Mucosa of stomach (tissue), 1 donor: Measurements from ENCODE around the gene C3orf33.
"Not testable (repeated sequence)": the region's sequence is repeated elsewhere in the genome, so short reads cannot be mapped to it uniquely, and the experiment has no call there.

Experiments
- H3K27me3 ChIP-seq: one replicate; pipeline ENCODE4 v1.7.0; 2013; ENCODE audit warnings: mild to moderate bottlenecking, low read length; ENCODE audit not compliant: control insufficient read depth, insufficient read depth
- H3K36me3 ChIP-seq: one replicate; pipeline ENCODE4 v1.7.0; 2013; ENCODE audit warnings: low read length; ENCODE audit not compliant: control insufficient read depth, insufficient read depth
- H3K4me1 ChIP-seq: one replicate; pipeline ENCODE4 v1.7.0; 2013; ENCODE audit warnings: mild to moderate bottlenecking, low read length; ENCODE audit not compliant: control insufficient read depth, insufficient read depth
- H3K4me3 ChIP-seq: one replicate; pipeline ENCODE4 v1.7.0; 2013; ENCODE audit warnings: low read length
- H3K9ac ChIP-seq: one replicate; pipeline ENCODE4 v1.7.0; 2013; ENCODE audit warnings: mild to moderate bottlenecking, low read length, moderate library complexity
- H3K9me3 ChIP-seq: one replicate; pipeline ENCODE4 v1.7.0; 2013; ENCODE audit warnings: mild to moderate bottlenecking, low read length, moderate library complexity; ENCODE audit not compliant: control insufficient read depth
- donor health status: Pancreatic carcinoma.

Gene C3orf33

DNA sequence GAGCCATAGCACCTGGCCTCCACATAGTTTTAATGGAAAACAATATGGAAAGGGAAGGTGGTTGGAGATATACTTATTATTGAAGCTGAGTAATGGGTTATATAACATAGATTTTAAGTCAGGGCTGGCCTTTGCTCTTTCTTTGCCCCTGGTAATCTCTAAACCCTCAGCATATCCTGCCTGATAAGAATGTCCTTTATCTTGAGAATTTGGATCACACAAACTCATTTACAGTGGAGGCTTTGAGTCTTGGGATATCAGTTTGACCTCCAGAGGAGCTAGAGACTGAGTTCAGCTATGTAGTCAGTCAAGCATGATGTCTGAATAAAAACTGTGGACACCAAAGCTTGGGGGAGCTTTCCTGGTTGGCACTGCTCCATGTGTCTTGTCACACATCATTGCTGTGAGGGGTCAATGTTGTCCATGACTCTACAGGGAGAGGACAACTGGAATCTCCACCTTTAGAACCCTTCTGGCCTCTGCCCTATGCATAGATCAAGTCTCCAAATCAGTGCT lies 9.0 kb upstream of the C3orf33 start:
- no peaks in the 10 kb centered on the region for H3K4me1 ChIP-seq
- H3K4me3 ChIP-seq, result no peak overlapping the region
- H3K9ac ChIP-seq, result no peak overlapping the region
- no peaks in the 10 kb centered on the region for H3K36me3 ChIP-seq
- no peaks in the 10 kb centered on the region for H3K27me3 ChIP-seq
- no peaks in the 10 kb centered on the region for H3K9me3 ChIP-seq

DNA sequence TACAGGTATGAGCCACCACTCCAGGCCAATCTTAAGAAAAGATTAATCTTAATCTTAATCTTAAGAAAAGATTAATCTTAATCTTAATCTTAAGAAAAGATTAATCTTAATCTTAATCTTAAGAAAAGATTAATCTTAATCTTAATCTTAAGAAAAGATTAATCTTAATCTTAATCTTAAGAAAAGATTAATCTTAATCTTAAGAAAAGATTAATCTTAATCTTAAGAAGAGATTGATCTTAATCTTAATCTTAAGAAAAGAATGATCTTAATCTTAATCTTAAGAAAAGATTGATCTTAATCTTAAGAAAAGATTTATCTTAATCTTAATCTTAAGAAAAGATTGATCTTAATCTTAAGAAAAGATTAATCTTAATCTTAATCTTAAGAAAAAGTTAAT lies 7.1 kb upstream of the C3orf33 start:
- H3K9me3 ChIP-seq, H3K9ac ChIP-seq, H3K27me3 ChIP-seq, H3K36me3 ChIP-seq, H3K4me1 ChIP-seq, H3K4me3 ChIP-seq: not testable (repeated sequence)

DNA sequence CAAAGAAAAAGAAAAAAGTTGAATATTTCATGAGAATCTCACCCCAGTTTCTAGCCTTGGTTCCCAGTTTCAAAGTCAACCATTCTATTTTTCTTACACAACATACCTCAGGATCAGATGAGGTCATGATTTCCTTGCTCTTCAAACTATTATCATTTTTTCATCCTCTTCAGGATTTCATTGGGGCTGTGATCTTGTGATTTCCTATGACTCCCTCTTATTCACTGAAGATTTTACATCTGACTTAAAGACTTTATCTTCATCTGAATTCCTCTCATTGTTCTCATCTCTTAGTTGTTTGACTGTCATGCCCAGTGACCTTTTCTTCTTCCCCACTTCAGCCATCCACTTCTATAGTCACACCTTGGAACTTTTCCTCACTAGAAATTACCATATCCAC lies 3.1 kb upstream of the C3orf33 start:
- Histone ChIP-seq H3K9ac (no peak overlapping the region), H3K36me3 (no peaks in the 10 kb centered on the region), H3K4me1 (no peaks in the 10 kb centered on the region), H3K27me3 (no peaks in the 10 kb centered on the region), H3K9me3 (no peaks in the 10 kb centered on the region), H3K4me3 (no peak overlapping the region)

DNA sequence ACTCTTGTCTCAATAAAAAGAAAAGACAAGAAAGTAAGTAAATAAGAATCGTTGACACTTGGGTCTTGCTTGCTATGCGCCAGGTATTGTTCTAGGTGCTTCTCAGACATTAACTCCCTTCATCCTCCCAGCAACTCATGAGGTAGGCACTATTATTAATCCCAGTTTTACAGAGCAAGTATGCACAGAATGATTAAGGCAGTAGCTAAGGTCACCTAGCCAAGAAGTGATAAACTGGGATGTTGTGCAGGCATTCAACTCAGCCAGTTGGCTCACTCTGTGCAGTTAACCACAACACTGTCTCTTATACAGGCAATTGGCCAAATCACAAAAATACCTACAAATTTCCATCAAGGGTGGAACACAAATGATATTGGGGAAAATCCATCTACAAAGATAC lies 1.7 kb upstream of the C3orf33 start:
- no peaks in the 10 kb centered on the region for H3K9me3 ChIP-seq
- no peak overlapping the region for H3K9ac ChIP-seq
- no peak overlapping the region for H3K4me3 ChIP-seq
- no peaks in the 10 kb centered on the region for H3K4me1 ChIP-seq
- H3K27me3 ChIP-seq, result no peaks in the 10 kb centered on the region
- H3K36me3 ChIP-seq, result no peaks in the 10 kb centered on the region

DNA sequence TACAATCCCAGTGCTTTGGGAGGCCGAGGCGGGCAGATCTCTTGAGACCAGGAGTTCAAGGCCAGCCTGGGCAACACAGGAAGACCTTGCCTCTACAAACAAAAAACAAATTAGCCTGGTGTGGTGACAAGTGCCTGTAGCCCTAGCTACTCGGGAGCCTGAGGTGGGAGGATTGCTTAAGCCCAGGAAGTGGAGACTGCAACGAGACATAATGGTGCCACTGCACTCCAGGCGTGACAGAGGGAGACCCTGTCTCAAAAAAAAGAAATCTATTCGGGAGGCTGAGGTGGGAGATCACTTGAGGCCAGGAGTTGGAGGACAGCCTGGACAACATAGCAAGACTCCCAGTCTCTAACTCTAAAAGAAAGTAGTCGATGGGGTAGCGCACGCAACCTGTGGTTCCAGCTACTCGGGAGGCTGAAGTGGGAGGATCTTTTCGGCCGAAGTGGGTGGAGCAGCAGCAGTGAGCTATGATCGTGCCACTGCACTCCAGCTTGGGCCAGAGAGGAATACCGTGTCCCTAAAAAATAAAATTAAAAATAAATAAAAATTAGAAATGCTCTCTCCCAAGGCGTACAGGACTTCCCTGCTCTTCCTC lies 775 bp downstream of the C3orf33 start:
- no peaks in the 10 kb centered on the region for H3K4me1 ChIP-seq
- H3K36me3 ChIP-seq, result no peaks in the 10 kb centered on the region
- H3K27me3 ChIP-seq, result no peaks in the 10 kb centered on the region
- H3K9me3 ChIP-seq, result no peaks in the 10 kb centered on the region
- peak overlapping the region; percentile 88 for H3K9ac ChIP-seq
- H3K4me3 ChIP-seq, result no peak overlapping the region

DNA sequence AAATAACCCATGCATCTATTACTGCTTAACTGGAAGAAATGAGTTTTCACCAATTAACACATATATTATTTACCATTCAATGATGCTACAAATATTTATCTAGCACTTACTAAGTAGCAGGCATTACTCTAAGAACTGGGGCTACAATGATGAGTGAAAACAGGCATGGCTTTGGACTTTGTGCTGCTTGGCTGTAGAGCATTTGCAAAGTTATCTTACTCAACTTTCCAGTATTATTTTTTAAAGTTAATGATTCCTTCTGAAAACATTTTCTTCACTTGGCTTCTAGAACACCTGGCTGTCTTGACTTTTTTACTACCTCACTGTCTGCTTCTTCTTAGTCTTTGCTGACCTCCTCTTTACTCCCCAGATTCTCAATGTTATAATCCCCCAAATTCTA lies 1.8 kb downstream of the C3orf33 start:
- Histone ChIP-seq H3K9me3 (no peaks in the 10 kb centered on the region), H3K27me3 (no peaks in the 10 kb centered on the region), H3K36me3 (no peaks in the 10 kb centered on the region), H3K4me3 (no peak overlapping the region), H3K9ac (no peak overlapping the region), H3K4me1 (no peaks in the 10 kb centered on the region)

DNA sequence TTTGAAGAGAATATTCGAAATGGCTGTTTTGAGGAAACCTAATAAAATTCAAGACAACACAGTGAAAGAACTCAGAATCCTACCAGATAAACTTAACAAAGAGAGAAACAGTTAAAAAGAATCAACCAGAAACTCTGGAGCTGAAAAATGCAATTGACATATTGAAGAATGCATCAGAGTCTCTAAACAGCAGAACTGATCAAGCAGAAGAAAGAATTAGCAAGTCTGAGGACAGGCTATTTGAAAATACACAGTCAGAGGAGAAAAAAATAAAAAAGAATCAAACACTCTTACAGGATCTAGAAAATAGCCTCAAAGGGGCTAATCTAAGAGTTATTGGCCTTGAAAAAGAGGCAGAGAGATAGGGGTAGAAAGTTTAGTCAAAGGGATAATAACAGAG lies 13.5 kb downstream of the C3orf33 start:
- Histone ChIP-seq H3K4me1 (no peaks in the 10 kb centered on the region), H3K36me3 (no peaks in the 10 kb centered on the region), H3K9ac (no peak overlapping the region), H3K27me3 (no peaks in the 10 kb centered on the region), H3K4me3 (no peak overlapping the region), H3K9me3 (no peaks in the 10 kb centered on the region)

DNA sequence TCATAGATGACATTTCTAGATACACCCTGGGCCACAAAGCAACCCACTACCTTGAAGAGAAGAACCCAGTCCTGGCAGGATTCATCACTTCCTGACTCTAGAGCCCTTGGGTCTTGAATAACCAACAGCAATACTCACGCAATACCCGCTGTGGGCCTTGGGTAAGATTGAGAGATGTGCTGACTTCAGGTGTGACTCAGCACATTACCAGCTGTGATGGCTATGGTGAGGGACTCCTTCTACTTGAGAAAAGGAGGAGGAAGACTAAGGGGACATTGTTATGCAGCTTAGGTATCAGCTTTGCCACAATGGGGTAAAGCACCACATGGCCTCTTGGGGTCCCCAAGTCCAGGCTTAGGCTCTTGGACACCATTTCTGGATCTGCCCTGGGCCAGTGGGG lies 14.9 kb downstream of the C3orf33 start:
- no peak overlapping the region for H3K4me3 ChIP-seq
- H3K9me3 ChIP-seq, result no peaks in the 10 kb centered on the region
- no peak overlapping the region for H3K9ac ChIP-seq
- no peaks in the 10 kb centered on the region for H3K4me1 ChIP-seq
- H3K36me3 ChIP-seq, result no peaks in the 10 kb centered on the region
- no peaks in the 10 kb centered on the region for H3K27me3 ChIP-seq

DNA sequence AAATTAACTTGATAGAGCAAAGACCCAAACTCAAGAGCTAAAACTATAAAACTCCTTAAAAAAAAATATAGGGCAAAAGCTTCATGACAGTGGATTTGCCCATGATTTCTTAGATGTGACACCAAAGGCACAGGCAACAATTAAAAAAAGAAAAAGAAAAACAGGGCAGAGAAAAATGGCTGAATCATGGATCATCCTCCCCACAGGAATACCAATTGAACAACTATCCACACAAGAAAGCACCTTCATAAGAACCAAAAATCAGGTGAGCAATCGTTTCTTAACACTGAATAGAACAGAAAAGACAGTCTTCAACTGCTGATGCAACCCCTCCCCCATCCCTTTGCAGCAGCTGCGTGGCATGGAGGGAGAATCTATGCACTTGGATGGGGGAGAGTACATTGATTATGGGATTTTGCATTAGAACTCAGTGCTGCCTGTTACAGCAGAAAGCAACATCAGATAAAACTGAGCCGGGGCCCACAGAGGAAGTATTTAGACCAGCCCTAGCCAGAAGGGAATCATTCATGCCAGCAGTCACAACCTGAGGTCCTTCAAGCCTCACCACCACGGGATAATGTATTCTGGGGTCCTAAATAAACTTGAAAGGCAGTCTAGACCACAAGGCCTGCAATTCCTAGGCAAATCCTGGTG lies 15.7 kb downstream of the C3orf33 start:
- H3K4me3 ChIP-seq, result no peak overlapping the region
- no peaks in the 10 kb centered on the region for H3K9me3 ChIP-seq
- H3K9ac ChIP-seq, result no peak overlapping the region
- H3K36me3 ChIP-seq, result no peaks in the 10 kb centered on the region
- H3K27me3 ChIP-seq, result no peaks in the 10 kb centered on the region
- H3K4me1 ChIP-seq, result no peaks in the 10 kb centered on the region

DNA sequence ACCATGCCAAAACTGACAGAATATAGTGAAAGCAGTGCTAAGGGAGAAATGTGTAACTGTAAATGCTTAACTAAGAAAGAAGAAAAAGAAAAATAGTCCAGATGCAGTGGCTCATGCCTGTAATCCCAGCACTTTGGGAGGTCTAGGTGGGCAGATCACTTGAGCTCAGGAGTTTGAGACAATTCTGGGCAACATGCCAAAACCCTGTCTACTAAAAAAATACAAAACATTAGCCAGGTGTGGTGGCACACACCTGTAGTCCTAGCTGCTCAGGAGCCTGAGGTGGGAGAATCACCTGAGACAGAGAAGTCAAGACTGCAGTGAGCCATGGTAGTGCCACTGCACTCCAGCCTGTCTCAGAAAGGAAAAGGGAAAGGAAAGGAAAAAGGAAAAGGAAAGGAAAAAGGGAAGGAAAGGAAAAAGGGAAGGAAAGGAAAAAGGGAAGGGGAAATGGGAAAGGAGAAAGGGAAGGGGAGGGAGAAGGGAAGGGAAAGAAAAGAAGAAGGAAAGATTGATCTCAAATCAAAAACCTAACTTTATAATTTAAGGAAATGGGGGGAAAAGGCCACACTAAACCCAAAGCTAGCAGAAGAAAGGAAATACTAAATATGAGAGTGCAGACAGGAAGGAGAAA lies 20.3 kb downstream of the C3orf33 start:
- Histone ChIP-seq H3K27me3 (no peaks in the 10 kb centered on the region), H3K9me3 (no peaks in the 10 kb centered on the region), H3K36me3 (no peaks in the 10 kb centered on the region), H3K4me3 (no peak overlapping the region), H3K4me1 (no peaks in the 10 kb centered on the region), H3K9ac (no peak overlapping the region)

DNA sequence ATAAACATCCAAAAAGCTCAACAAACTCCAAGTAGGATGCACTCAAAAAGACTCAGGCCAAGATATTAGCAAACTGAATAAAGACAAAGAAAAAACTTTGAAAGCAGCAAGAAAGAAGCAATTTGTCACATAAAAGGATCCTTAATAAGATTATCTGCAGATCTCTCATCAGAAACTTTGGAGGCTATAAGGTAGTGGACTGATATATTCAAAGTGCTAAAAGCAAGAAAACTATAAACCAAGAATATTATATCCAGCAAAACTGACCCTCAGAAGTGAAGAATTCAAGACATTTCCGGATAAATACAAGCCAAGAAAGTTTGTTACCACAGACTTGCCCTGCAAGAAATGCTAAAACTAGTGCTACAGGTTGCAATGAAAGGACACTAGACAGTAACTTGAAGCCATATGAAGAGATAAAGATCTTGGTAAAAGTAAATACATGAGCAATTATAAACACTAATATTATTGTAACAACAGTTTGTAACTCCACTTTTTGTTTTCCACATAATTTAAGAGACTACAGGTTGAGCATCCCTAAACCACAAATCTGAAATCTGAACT lies 23.6 kb downstream of the C3orf33 start:
- H3K4me3 ChIP-seq, result no peak overlapping the region
- H3K9me3 ChIP-seq, result no peaks in the 10 kb centered on the region
- H3K36me3 ChIP-seq, result no peaks in the 10 kb centered on the region
- no peaks in the 10 kb centered on the region for H3K4me1 ChIP-seq
- no peaks in the 10 kb centered on the region for H3K27me3 ChIP-seq
- H3K9ac ChIP-seq, result no peak overlapping the region

DNA sequence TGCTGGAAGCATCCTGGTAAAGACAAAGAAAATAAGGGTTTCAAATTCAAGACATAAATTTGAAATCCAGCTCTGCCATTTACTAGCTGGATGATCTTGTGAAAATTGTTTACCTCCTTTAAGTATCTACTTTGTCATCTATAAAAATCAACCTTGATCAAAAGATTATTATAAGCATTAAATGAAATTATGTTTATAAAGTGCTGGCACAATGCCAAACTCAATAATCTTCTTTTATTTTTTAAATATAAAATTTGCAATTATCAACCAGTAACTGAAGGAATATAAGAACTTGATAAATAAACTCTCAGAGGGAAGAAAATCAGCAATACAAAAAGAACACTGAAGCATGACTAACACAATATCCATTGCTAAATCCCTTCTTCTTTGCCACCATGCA lies 25.8 kb downstream of the C3orf33 start:
- Histone ChIP-seq H3K4me1 (no peaks in the 10 kb centered on the region), H3K36me3 (no peaks in the 10 kb centered on the region), H3K4me3 (no peak overlapping the region), H3K9ac (no peak overlapping the region), H3K9me3 (no peaks in the 10 kb centered on the region), H3K27me3 (no peaks in the 10 kb centered on the region)
